ENCODE measurements around the gene PLXDC1.

GRCh38 chr17:39150104-39150634 is 1.3 kb downstream of the PLXDC1 start:
- no peak for TF ChIP-seq CTCF (IDR thresholded peaks at IDR 0.05 in 4 of 5, conservative IDR thresholded peaks at IDR 0.05 in 1 of 5)
- TF ChIP-seq POLR2A (IDR thresholded peaks at IDR 0.05) = no peak

All from gastrocnemius medialis (tissue), 4 donors.